ENCODE results near the gene TSPAN1.
A peak's percentile ranks its signal among the peaks of the same experiment; 100 is the strongest.
"Not testable (repeated sequence)": the region's sequence is repeated elsewhere in the genome, so short reads cannot be mapped to it uniquely, and the experiment has no call there.

TSPAN1 gene

GRCh38 chr1:46215504-46215903 is 40.6 kb downstream of the TSPAN1 start:
- DNase-seq: no peak

GRCh38 chr1:46218443-46218842 is 43.6 kb downstream of the TSPAN1 start:
- no peak for DNase-seq

GRCh38 chr1:46219551-46220520 is 44.9 kb downstream of the TSPAN1 start:
- DNase-seq: peak in 9 of 56 donors; percentile 5 to 45 (median 14)

GRCh38 chr1:46220808-46221207 is 45.9 kb downstream of the TSPAN1 start:
- no peak for DNase-seq

DNA sequence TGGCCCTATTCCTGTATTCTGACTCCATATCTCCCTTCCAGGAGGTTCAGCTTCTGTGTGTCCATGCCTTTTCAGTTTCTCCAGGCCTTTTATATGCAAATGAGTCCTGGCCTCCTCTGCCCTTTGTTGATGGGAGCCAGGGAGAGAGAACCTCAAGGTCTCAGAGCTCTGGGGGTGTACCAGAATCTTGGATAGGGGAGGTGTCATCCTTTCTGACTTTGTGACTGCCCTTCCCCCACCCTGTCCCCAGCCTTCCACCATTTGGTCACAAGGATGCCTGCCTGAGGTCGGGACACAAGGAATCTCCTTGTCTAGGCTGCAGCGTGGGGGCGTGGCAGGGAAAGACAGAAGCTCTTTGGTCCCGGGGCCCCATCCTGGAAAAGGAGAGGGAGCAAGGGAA is 46.9 kb downstream of the TSPAN1 start:
- DNase-seq: peak in 52 of 56 donors; percentile 27 to 90 (median 70)

- DNase-seq: not testable (repeated sequence)
Observed at GRCh38 chr1:46223055-46223454, 48.2 kb downstream of the TSPAN1 start.

DNA sequence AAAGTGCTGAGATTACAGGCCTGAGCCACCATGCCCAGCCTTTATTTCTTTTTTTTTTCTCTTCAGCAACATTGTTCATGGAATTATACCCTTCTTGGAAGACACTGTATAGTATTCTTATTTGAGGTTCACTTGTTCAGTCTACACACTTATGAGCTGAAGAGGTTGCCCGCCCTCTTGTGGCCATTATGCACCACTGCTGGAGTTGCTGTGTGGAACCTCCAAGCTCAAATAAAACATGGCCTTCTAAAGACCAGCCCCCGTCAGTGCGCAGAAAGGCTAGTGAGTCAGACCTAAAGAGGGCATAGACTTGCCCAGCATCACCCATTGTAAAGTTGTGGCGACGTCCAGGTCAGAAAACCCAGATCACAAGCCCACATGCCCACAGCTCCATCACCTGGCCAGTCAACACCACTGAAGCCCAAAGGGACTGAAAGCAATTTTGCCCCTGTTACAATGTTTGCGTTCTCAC is 48.6 kb downstream of the TSPAN1 start:
- peak in 46 of 56 donors; percentile 15 to 85 (median 52) for DNase-seq

GRCh38 chr1:46224966-46225365 is 50.1 kb downstream of the TSPAN1 start:
- DNase-seq: peak in 7 of 56 donors; percentile 10 to 29 (median 23)

DNA sequence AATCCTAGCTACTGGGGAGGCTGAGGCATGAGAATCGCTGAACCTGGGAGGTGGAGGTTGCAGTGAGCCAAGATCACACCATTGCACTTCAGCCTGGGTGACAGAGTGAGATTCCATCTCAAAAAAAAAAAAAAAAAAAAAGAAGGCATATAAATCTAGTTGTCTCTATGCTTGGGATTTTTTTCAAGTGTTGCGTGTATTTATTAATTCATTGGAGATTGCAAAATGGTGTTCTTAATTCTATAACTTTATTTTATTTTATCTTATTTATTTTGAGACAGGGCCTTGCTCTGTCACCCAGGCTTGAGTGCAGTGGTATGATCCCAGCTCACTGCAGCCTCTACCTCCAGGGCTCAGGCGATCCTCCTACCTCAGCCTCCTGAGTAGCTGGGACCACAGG is 56.3 kb downstream of the TSPAN1 start:
- not testable (repeated sequence) for DNase-seq
